K562 (cell line): ENCODE measurements around the gene TMEM131. TPM values are rescaled to one million over a fixed set of nuclear protein-coding genes. Genes with fewer than 3 reads are reported as not detected.

Experiments
- ATF7 ChIP-seq: fragments of 450-650 bp; IDR thresholded peaks from 2 replicates; pipeline ENCODE4 v1.7.1; 2014; ENCODE audit warnings: mild to moderate bottlenecking, moderate library complexity
- BCOR ChIP-seq: fragments of 450-650 bp; IDR thresholded peaks from 2 replicates; pipeline ENCODE4 v1.6.1; 2016
- CGGBP1 ChIP-seq: fragments of 250-450 bp; sonication (Bioruptor Pico); IDR thresholded peaks from 2 replicates; pipeline ENCODE4 v1.9.0; 2021; ENCODE audit warnings: mild to moderate bottlenecking
- HINFP ChIP-seq: fragments of 450-650 bp; conservative IDR thresholded peaks from 2 replicates; pipeline ENCODE4 v1.6.1; 2016; ENCODE audit warnings: missing genetic modification characterization, low read depth, mild to moderate bottlenecking, control low read depth, missing compliant biosample characterization
- KAT7 ChIP-seq: sonication (generic); formaldehyde crosslinking; IDR thresholded peaks from 2 replicates; pipeline ENCODE4 v1.8.0; 2022; ENCODE audit warnings: missing genetic modification reagents, mild to moderate bottlenecking, borderline replicate concordance
- KAT8 ChIP-seq: fragments of 450-650 bp; IDR thresholded peaks from 2 replicates; pipeline ENCODE4 v1.6.1; 2016; ENCODE audit warnings: low read depth, mild to moderate bottlenecking
- SIN3B ChIP-seq: fragments of 450-650 bp; IDR thresholded peaks from 2 replicates; pipeline ENCODE4 v1.6.1; 2017; ENCODE audit warnings: low read depth, mild to moderate bottlenecking, moderate library complexity
- TAF1 ChIP-seq: IDR thresholded peaks from 2 replicates; pipeline ENCODE4 v1.6.1; 2011; ENCODE audit warnings: mild to moderate bottlenecking, low read length, moderate library complexity; ENCODE audit not compliant: insufficient read depth, control insufficient read depth, severe bottlenecking; ENCODE audit errors: extremely low read depth
- THRAP3 ChIP-seq: fragments of 450-650 bp; IDR thresholded peaks from 2 replicates; pipeline ENCODE4 v1.6.1; 2016; ENCODE audit warnings: mild to moderate bottlenecking, inconsistent platforms, borderline replicate concordance
- ZFP36 ChIP-seq: fragments of 150-350 bp; IDR thresholded peaks from 2 replicates; pipeline ENCODE4 v1.6.1; 2018; ENCODE audit warnings: low read length, low read depth; ENCODE audit not compliant: partially characterized antibody
- polyA plus RNA-seq, 8 experiments: library from polyadenylated mRNA; depleted of rRNA in 4 of 8; stranded (reverse) in 5 of 8; unstranded in 3 of 8; fragments of >200 nt; fragmentation: Nextera tagmentation in 2 of 8; fragmentation: Illumina TruSeq in 1 of 8; extraction: Ambion mirVana in 2 of 8; extraction: Trizol in 1 of 8; gene quantifications; 2 replicates each; pipeline versions ENCODE4 v1.2.1 to v1.2.3, GENCODE V29; 2011 to 2014; ENCODE audit warnings: inconsistent platforms in 1 of 8, missing spikeins in 1 of 8
- total RNA-seq, 7 experiments: library from RNA; depleted of rRNA in 6 of 7; stranded (reverse); fragments of >200 nt in 6 of 7; fragmentation: Illumina TruSeq in 2 of 7; extraction: Trizol in 2 of 7; gene quantifications; 2 replicates each; pipeline versions ENCODE4 v1.2.1 to v1.2.3, GENCODE V29; 2011 to 2021; ENCODE audit warnings: low replicate concordance in 1 of 7

Gene TMEM131
- total and polyA plus RNA-seq, 9 of the 15 experiments (the other 6 are each of a cell fraction or from before 2014, with no cell fraction given), result 2.5 to 21.1 (median 12.4) TPM

- TF ChIP-seq ATF7, result no peak
- no peak for TF ChIP-seq THRAP3
- peak; percentile 81 for TF ChIP-seq ZFP36
- no peak for TF ChIP-seq SIN3B
- TF ChIP-seq BCOR, result peak; percentile 83
- no peak for TF ChIP-seq HINFP (tag)
- no peak for TF ChIP-seq KAT7 (CRISPR knock-in tag)
- no peak for TF ChIP-seq KAT8
- TF ChIP-seq CGGBP1 (CRISPR knock-in tag), result no peak
- TF ChIP-seq TAF1, result no peak
- TF ChIP-seq, all 486 proteins: peak for 7
Measured at GRCh38 chr2:97714084-97714949, 281.4 kb downstream of the TMEM131 start (continued).
